ENCODE data around the gene KANK3. TPM values are rescaled to one million over a fixed set of nuclear protein-coding genes. Genes with fewer than 3 reads are reported as not detected.

KANK3 gene
- total and polyA plus RNA-seq, 9 of the 15 experiments (the other 6 are each of a cell fraction or from before 2014, with no cell fraction given) = 0.03 to 0.40 (median 0.08) TPM; not detected in 6

DNA sequence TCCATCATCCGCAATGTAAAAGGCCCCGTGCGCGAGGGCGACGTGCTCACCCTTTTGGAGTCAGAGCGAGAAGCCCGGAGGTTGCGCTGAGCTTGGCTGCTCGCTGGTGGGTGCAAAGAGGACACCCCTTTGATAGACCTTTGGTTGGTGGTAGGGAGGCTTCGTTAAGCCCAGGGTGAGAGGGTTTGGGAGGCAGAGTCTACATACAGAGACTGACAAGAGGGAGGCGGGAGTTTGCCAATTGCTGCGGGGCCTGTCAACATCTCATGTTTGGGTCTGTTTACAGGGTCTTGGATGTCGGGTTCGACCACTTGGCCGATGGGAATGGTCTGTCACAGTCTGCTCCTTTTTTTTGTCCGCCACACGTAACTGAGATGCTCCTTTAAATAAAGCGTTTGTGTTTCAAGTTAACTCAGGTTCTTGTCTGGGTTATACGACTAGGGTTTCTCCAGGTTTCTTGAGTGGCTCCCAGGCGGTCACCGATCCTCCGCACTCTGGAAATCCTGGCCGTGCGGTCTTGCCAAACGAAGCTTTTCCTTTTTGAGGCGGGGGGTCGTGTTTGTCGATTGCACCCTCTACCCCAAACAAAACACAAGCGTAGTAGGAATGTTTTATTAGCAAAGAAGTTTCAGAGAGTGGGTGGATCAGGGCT is 20.9 kb downstream of the KANK3 start (continued):
- TF ChIP-seq, protein P1, sequence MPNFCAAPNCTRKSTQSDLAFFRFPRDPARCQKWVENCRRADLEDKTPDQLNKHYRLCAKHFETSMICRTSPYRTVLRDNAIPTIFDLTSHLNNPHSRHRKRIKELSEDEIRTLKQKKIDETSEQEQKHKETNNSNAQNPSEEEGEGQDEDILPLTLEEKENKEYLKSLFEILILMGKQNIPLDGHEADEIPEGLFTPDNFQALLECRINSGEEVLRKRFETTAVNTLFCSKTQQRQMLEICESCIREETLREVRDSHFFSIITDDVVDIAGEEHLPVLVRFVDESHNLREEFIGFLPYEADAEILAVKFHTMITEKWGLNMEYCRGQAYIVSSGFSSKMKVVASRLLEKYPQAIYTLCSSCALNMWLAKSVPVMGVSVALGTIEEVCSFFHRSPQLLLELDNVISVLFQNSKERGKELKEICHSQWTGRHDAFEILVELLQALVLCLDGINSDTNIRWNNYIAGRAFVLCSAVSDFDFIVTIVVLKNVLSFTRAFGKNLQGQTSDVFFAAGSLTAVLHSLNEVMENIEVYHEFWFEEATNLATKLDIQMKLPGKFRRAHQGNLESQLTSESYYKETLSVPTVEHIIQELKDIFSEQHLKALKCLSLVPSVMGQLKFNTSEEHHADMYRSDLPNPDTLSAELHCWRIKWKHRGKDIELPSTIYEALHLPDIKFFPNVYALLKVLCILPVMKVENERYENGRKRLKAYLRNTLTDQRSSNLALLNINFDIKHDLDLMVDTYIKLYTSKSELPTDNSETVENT (CRISPR knock-in tag; IDR thresholded peaks at IDR 0.05) = no peak
- TF ChIP-seq RUNX1 (IDR thresholded peaks at IDR 0.05; ENCODE audit: low read depth) (no peak), NRF1 (conservative IDR thresholded peaks at IDR 0.05 in 1 of 2, IDR thresholded peaks at IDR 0.05 in 1 of 2) (peak in 1 of 2 experiments; percentile 31; a peak in 2 of 4 replicates), FOXJ2 (tag; IDR thresholded peaks at IDR 0.05) (no peak), EP300 (IDR thresholded peaks at IDR 0.05; ENCODE audit: low read length) (no peak)
- TF ChIP-seq, protein P2, sequence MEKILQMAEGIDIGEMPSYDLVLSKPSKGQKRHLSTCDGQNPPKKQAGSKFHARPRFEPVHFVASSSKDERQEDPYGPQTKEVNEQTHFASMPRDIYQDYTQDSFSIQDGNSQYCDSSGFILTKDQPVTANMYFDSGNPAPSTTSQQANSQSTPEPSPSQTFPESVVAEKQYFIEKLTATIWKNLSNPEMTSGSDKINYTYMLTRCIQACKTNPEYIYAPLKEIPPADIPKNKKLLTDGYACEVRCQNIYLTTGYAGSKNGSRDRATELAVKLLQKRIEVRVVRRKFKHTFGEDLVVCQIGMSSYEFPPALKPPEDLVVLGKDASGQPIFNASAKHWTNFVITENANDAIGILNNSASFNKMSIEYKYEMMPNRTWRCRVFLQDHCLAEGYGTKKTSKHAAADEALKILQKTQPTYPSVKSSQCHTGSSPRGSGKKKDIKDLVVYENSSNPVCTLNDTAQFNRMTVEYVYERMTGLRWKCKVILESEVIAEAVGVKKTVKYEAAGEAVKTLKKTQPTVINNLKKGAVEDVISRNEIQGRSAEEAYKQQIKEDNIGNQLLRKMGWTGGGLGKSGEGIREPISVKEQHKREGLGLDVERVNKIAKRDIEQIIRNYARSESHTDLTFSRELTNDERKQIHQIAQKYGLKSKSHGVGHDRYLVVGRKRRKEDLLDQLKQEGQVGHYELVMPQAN (IDR thresholded peaks at IDR 0.05; ENCODE audit: borderline replicate concordance) = peak; percentile 3; the same call in 1 of the 2 replicates
- TF ChIP-seq, protein P3, sequence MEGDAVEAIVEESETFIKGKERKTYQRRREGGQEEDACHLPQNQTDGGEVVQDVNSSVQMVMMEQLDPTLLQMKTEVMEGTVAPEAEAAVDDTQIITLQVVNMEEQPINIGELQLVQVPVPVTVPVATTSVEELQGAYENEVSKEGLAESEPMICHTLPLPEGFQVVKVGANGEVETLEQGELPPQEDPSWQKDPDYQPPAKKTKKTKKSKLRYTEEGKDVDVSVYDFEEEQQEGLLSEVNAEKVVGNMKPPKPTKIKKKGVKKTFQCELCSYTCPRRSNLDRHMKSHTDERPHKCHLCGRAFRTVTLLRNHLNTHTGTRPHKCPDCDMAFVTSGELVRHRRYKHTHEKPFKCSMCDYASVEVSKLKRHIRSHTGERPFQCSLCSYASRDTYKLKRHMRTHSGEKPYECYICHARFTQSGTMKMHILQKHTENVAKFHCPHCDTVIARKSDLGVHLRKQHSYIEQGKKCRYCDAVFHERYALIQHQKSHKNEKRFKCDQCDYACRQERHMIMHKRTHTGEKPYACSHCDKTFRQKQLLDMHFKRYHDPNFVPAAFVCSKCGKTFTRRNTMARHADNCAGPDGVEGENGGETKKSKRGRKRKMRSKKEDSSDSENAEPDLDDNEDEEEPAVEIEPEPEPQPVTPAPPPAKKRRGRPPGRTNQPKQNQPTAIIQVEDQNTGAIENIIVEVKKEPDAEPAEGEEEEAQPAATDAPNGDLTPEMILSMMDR (IDR thresholded peaks at IDR 0.05 in 2 of 3, conservative IDR thresholded peaks at IDR 0.05 in 1 of 3; ENCODE audit: insufficient read depth in 2 of 3, low read depth in 1 of 3, low read length in 3 of 3) = no peak
- TF ChIP-seq, protein P4, sequence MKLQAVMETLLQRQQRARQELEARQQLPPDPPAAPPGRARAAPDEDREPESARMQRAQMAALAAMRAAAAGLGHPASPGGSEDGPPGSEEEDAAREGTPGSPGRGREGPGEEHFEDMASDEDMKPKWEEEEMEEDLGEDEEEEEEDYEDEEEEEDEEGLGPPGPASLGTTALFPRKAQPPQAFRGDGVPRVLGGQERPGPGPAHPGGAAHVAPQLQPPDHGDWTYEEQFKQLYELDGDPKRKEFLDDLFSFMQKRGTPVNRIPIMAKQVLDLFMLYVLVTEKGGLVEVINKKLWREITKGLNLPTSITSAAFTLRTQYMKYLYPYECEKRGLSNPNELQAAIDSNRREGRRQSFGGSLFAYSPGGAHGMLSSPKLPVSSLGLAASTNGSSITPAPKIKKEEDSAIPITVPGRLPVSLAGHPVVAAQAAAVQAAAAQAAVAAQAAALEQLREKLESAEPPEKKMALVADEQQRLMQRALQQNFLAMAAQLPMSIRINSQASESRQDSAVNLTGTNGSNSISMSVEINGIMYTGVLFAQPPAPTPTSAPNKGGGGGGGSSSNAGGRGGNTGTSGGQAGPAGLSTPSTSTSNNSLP (IDR thresholded peaks at IDR 0.05; ENCODE audit: borderline replicate concordance, low read depth, low read length) = no peak
- TF ChIP-seq, protein P5, sequence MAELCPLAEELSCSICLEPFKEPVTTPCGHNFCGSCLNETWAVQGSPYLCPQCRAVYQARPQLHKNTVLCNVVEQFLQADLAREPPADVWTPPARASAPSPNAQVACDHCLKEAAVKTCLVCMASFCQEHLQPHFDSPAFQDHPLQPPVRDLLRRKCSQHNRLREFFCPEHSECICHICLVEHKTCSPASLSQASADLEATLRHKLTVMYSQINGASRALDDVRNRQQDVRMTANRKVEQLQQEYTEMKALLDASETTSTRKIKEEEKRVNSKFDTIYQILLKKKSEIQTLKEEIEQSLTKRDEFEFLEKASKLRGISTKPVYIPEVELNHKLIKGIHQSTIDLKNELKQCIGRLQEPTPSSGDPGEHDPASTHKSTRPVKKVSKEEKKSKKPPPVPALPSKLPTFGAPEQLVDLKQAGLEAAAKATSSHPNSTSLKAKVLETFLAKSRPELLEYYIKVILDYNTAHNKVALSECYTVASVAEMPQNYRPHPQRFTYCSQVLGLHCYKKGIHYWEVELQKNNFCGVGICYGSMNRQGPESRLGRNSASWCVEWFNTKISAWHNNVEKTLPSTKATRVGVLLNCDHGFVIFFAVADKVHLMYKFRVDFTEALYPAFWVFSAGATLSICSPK (IDR thresholded peaks at IDR 0.05; ENCODE audit: borderline replicate concordance) = no peak

Data from K562 (cell line).